Right renal pelvis (tissue), 4 donors: ENCODE data around the gene P4HB. TPM values are rescaled to one million over a fixed set of nuclear protein-coding genes. Genes with fewer than 3 reads are reported as not detected.

Source experiments
- DNase-seq, 4 donors: peaks; one replicate each; pipeline ENCODE4 v3.0.0-alpha.2; 2013; ENCODE audit warnings: low read depth in 4 of 4, low spot score in 3 of 4, missing footprints in 1 of 4
- polyA plus RNA-seq, 4 donors: library from polyadenylated mRNA; unstranded; fragments of 120-200 nt; gene quantifications; one replicate each; pipeline ENCODE4 v1.2.1, GENCODE V29; 2013; ENCODE audit not compliant: insufficient read length in 4 of 4

The P4HB gene
- polyA plus RNA-seq, 4 donors, result 407 to 439 (median 410) TPM

GRCh38 chr17:81898029-81898866, 37.9 kb upstream of the P4HB start:
- no peak for DNase-seq

- DNase-seq, result no peak
Observed at GRCh38 chr17:81895400-81895799, 35.1 kb upstream of the P4HB start.

- no peak for DNase-seq
Observed at GRCh38 chr17:81891303-81891552, 30.9 kb upstream of the P4HB start.

- no peak for DNase-seq
Observed at GRCh38 chr17:81890447-81891302, 30.3 kb upstream of the P4HB start.

- no peak for DNase-seq
Observed at GRCh38 chr17:81889602-81890001, 29.3 kb upstream of the P4HB start.

GRCh38 chr17:81888988-81889595, 28.8 kb upstream of the P4HB start:
- DNase-seq, result no peak

- DNase-seq, result no peak
Observed at GRCh38 chr17:81888105-81888987, 28.0 kb upstream of the P4HB start.

GRCh38 chr17:81885869-81886548, 25.7 kb upstream of the P4HB start:
- no peak for DNase-seq

- DNase-seq, result no peak
Observed at GRCh38 chr17:81885454-81885853, 25.1 kb upstream of the P4HB start.

GRCh38 chr17:81884968-81885367, 24.6 kb upstream of the P4HB start:
- no peak for DNase-seq

GRCh38 chr17:81884520-81884919, 24.2 kb upstream of the P4HB start:
- DNase-seq, result no peak

GRCh38 chr17:81879121-81879520, 18.8 kb upstream of the P4HB start:
- no peak for DNase-seq

GRCh38 chr17:81878294-81878693, 18.0 kb upstream of the P4HB start:
- no peak for DNase-seq

- no peak for DNase-seq
Observed at GRCh38 chr17:81877569-81877968, 17.2 kb upstream of the P4HB start.

GRCh38 chr17:81871387-81872230, 11.3 kb upstream of the P4HB start:
- peak in 3 of 4 donors; percentile 77 to 81 (median 78) for DNase-seq

GRCh38 chr17:81870981-81871386, 10.6 kb upstream of the P4HB start, which contains the start of gene ARHGDIA:
ARHGDIA (minus strand) TSS chr17:81871337; CDS start chr17:81869930, 1,407 bp downstream.
- no peak for DNase-seq

GRCh38 chr17:81870131-81870980, 10.0 kb upstream of the P4HB start:
- DNase-seq, result no peak
